ENCODE measurements around the gene CDX1.

CDX1 gene

DNA sequence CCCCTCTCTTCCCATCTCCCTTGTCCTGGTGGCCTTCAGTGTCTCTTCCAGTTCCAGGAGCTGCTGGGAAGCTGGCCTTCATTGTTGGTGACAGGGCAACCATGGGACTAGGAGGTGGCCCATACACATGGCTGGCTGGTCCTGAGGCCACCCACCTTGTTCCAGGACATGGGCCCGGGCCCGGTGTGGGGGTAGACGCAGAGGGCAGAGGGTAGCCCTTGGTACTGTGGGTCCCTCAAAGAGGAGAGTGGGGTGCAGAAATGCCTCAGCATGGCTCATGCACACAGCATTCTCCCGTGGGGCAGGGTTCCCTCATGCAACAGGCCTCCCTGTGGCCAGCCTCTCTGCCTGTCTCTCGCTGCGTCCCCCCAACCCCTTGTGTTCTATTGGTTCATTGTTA lies 44.1 kb downstream of the CDX1 start:
- 100% methylated on average over 4 of the region's 6 CpGs for WGBS (ENCODE audit: insufficient coverage)
- CTCF ChIA-PET: interaction anchor here (0.9 to 1.4 kb wide), 4 partner anchors 14 to 185 kb away, joined by 3 to 4 read pairs (median 3); no protein-coding TSS in a partner anchor
- Histone ChIP-seq H3K27me3 (replicated peaks in 2 of 5; ENCODE audit: control insufficient read depth in 4 of 5, insufficient read depth in 5 of 5, low read length in 4 of 5) (peaks cover 0 to 24% (median 4%) of the 10 kb centered on the region in 5 experiments), H3K9me3 (ENCODE audit: control extremely low read depth in 1 of 5, control insufficient read depth in 4 of 5, insufficient read depth in 2 of 5, low read depth in 1 of 5, low read length in 4 of 5) (no peaks in the 10 kb centered on the region), H3K4me3 (ENCODE audit: control insufficient read depth in 1 of 7, extremely low read depth in 1 of 7, insufficient read depth in 4 of 7, low read depth in 2 of 7, low read length in 6 of 7) (no peak overlapping the region), H3K36me3 (ENCODE audit: control insufficient read depth in 4 of 4, insufficient read depth in 4 of 4, low read length in 3 of 4) (no peaks in the 10 kb centered on the region), H3K27ac (ENCODE audit: insufficient read depth in 1 of 2, low read depth in 1 of 2, low read length in 2 of 2, poor library complexity in 1 of 2, severe bottlenecking in 2 of 2) (no peak overlapping the region), H3K4me1 (ENCODE audit: control extremely low read depth in 1 of 4, control insufficient read depth in 4 of 4, insufficient read depth in 4 of 4, low read length in 3 of 4) (peaks cover 5 to 27% (median 26%) of the 10 kb centered on the region in 4 experiments)
- DNase-seq: no peak
- POLR2A ChIA-PET: no interaction called here

DNA sequence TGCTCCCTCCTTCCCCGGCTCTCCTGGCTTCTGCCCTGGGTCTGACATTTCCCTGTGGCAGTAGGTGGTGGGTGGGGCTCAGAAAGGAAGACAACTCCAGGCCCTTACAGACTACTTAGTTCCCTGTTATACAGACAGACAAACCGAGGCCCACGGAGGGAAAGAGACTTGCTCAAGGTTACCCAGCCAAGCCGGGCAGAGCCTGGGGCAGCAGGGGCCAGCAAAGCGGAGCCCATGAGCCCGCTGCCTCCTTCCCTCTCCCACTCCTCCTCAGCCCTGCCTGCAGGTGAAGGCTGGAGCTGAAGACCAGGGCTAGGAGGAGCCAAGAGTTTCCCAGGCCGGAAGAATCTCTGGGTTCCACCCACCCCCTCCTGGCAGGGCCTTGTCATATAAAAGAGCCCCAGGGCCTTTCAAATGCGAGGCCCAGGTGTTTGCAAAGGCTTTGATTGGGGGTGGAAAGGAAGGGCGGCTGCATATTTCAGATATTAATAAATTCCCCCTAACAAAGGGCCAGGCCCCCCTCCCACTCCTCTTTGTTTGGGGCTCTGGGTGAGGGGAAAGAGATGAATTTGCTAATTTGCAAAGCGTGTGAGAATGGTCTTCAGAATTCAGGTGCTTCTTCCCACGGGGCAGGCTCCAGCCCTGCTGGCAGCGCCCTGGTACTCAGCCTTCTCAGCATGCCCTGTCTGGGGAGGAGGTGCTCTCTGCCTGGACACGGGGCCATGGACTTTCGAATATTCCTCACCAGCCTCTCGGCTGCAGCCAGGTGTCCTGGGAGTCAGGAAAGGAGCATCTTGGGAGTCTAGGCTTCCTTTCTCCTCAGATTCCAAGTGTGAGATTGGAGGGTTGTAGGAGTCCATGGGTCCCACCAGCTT lies 44.8 kb downstream of the CDX1 start:
- Histone ChIP-seq H3K4me3 (ENCODE audit: control insufficient read depth in 1 of 7, extremely low read depth in 1 of 7, insufficient read depth in 4 of 7, low read depth in 2 of 7, low read length in 6 of 7) (no peak overlapping the region), H3K27ac (ENCODE audit: insufficient read depth in 1 of 2, low read depth in 1 of 2, low read length in 2 of 2, poor library complexity in 1 of 2, severe bottlenecking in 2 of 2) (no peak overlapping the region), H3K4me1 (ENCODE audit: control extremely low read depth in 1 of 4, control insufficient read depth in 4 of 4, insufficient read depth in 4 of 4, low read length in 3 of 4) (peaks cover 5 to 24% (median 21%) of the 10 kb centered on the region in 4 experiments), H3K27me3 (replicated peaks in 2 of 5; ENCODE audit: control insufficient read depth in 4 of 5, insufficient read depth in 5 of 5, low read length in 4 of 5) (peaks cover 0 to 25% (median 4%) of the 10 kb centered on the region in 5 experiments), H3K36me3 (ENCODE audit: control insufficient read depth in 4 of 4, insufficient read depth in 4 of 4, low read length in 3 of 4) (no peaks in the 10 kb centered on the region), H3K9me3 (ENCODE audit: control extremely low read depth in 1 of 5, control insufficient read depth in 4 of 5, insufficient read depth in 2 of 5, low read depth in 1 of 5, low read length in 4 of 5) (no peaks in the 10 kb centered on the region)
- ChIA-PET POLR2A (no interaction called here), CTCF (interaction anchor here (1.4 kb wide), 1 partner anchor 50 kb away, joined by 4 read pairs; no protein-coding TSS in a partner anchor)
- 94% methylated on average over 6 of the region's 15 CpGs for WGBS (ENCODE audit: insufficient coverage)
- no peak for DNase-seq

DNA sequence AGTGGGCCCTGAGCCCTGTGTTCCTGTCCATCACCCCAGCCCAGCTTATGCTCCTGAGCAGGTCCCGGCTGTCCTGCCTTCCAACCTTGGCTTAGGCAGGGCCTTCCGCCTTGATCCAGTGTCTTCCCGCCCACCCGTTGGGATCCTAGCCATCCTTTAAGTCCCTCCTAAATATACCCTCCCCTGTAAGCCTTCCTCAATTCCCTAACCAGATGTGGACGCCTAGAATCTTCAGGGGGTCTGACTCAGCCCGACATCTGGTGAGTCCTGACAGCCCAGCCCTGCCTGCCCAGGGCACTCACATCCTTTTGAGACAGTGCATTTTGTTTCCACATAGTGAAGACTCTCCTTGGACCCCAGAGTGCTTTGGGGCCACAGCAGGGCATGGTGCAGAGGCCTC lies 47.0 kb downstream of the CDX1 start:
- Histone ChIP-seq H3K27me3 (replicated peaks in 2 of 5; ENCODE audit: control insufficient read depth in 4 of 5, insufficient read depth in 5 of 5, low read length in 4 of 5) (peaks cover 0 to 31% (median 8%) of the 10 kb centered on the region in 5 experiments), H3K4me3 (ENCODE audit: control insufficient read depth in 1 of 7, extremely low read depth in 1 of 7, insufficient read depth in 4 of 7, low read depth in 2 of 7, low read length in 6 of 7) (no peak overlapping the region), H3K9me3 (ENCODE audit: control extremely low read depth in 1 of 5, control insufficient read depth in 4 of 5, insufficient read depth in 2 of 5, low read depth in 1 of 5, low read length in 4 of 5) (no peaks in the 10 kb centered on the region), H3K36me3 (ENCODE audit: control insufficient read depth in 4 of 4, insufficient read depth in 4 of 4, low read length in 3 of 4) (no peaks in the 10 kb centered on the region), H3K27ac (ENCODE audit: insufficient read depth in 1 of 2, low read depth in 1 of 2, low read length in 2 of 2, poor library complexity in 1 of 2, severe bottlenecking in 2 of 2) (no peak overlapping the region), H3K4me1 (ENCODE audit: control extremely low read depth in 1 of 4, control insufficient read depth in 4 of 4, insufficient read depth in 4 of 4, low read length in 3 of 4) (peaks cover 2 to 14% (median 12%) of the 10 kb centered on the region in 4 experiments)
- WGBS (ENCODE audit: insufficient coverage): 93% methylated on average over 6 of the region's 6 CpGs
- ChIA-PET POLR2A (no interaction called here), CTCF (interaction anchor here (0.6 to 8.7 kb wide), 5 partner anchors 12 to 85 kb away, joined by 3 to 104 read pairs (median 6); no protein-coding TSS in a partner anchor)
- DNase-seq: no peak

DNA sequence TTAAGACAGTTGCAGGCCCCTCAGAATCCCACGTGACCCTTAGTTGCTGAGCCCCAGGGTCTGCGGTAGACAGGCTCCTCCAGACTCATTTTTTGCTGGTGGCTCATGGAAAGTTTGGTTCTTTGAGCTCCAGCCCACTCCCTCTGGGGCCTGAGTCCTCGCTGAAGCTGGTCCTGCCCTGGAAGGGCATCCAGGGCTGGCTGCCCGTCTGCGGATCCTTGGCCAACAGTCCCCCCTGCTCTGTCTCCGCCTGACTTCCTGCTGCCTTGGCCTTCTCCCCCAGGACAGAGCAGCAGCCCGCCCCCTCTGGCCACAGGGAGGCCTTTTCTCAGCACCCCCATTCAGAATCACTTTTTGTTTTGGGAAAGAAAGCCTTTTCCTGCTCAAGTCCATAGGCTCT lies 47.7 kb downstream of the CDX1 start:
- ChIA-PET CTCF (interaction anchor here (0.6 to 8.7 kb wide), 10 partner anchors 11 to 85 kb away, joined by 3 to 104 read pairs (median 4); no protein-coding TSS in a partner anchor), POLR2A (no interaction called here)
- Histone ChIP-seq H3K27me3 (replicated peaks in 2 of 5; ENCODE audit: control insufficient read depth in 4 of 5, insufficient read depth in 5 of 5, low read length in 4 of 5) (peaks cover 0 to 31% (median 8%) of the 10 kb centered on the region in 5 experiments), H3K4me3 (ENCODE audit: control insufficient read depth in 1 of 7, extremely low read depth in 1 of 7, insufficient read depth in 4 of 7, low read depth in 2 of 7, low read length in 6 of 7) (no peak overlapping the region), H3K9me3 (ENCODE audit: control extremely low read depth in 1 of 5, control insufficient read depth in 4 of 5, insufficient read depth in 2 of 5, low read depth in 1 of 5, low read length in 4 of 5) (no peaks in the 10 kb centered on the region), H3K36me3 (ENCODE audit: control insufficient read depth in 4 of 4, insufficient read depth in 4 of 4, low read length in 3 of 4) (no peaks in the 10 kb centered on the region), H3K4me1 (ENCODE audit: control extremely low read depth in 1 of 4, control insufficient read depth in 4 of 4, insufficient read depth in 4 of 4, low read length in 3 of 4) (peaks cover 0 to 6% (median 5%) of the 10 kb centered on the region in 4 experiments), H3K27ac (ENCODE audit: insufficient read depth in 1 of 2, low read depth in 1 of 2, low read length in 2 of 2, poor library complexity in 1 of 2, severe bottlenecking in 2 of 2) (no peak overlapping the region)
- WGBS (ENCODE audit: insufficient coverage): 97% methylated on average over 5 of the region's 7 CpGs
- DNase-seq: no peak

DNA sequence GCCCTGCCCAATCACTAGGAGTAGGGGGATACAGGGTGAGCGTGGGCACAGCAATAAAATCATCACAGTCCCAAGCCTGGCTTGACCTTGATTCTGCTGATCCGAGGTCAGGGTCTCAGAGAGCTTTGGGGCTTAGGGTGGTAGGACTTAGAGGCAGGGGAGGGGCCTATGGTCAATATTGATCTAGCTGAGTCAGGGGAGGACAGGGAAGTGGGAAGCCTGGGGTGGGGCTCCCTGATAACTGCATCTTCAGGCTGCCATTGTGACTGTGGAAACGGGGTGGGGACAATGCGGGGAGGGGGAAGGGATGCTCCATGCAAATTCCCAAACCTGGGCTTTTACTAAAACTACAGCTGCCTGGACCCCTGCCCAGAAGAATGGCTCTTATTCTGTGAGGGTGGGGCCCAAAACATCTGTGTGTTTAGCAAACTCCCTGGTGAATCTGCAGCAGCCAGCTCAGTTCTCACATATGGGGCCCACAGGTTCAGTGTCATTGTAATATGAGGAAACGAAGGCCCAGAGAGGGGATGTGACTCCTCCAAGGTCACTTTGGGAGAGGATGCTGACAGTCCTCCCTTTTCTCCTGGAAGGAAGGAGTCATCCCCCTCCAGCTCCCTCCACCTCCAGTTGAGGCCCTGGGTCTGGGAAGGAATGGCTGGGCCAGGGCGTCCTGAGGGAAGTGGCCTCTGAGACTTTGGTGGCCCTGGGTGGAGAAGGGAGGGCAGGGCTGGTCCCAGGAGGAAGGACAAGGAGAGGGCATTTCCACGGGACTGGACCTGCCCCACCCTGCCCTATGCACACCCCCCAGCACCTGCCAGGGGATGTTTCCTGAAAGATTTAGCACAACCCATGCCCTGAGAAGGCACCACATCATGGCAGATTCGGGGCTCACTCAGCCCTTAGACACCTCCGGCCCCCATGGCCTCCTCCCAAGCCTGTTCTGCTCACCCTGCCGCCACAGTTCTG lies 49.7 kb downstream of the CDX1 start:
- peaks cover 0 to 23% (median 8%) of the 10 kb centered on the region in 5 experiments for H3K27me3 ChIP-seq (replicated peaks in 2 of 5; ENCODE audit: control insufficient read depth in 4 of 5, insufficient read depth in 5 of 5, low read length in 4 of 5)
- H3K4me1 ChIP-seq (ENCODE audit: control extremely low read depth in 1 of 4, control insufficient read depth in 4 of 4, insufficient read depth in 4 of 4, low read length in 3 of 4): no peaks in the 10 kb centered on the region
- DNase-seq: no peak
- ChIA-PET POLR2A (interaction anchor here (0.6 kb wide), 1 partner anchor 21 kb away, joined by 3 read pairs; no protein-coding TSS in a partner anchor), CTCF (interaction anchor here (0.6 to 8.7 kb wide), 15 partner anchors 9 to 186 kb away, joined by 3 to 104 read pairs (median 4); no protein-coding TSS in a partner anchor)
- 94% methylated on average over 8 of the region's 10 CpGs for WGBS (ENCODE audit: insufficient coverage)
- H3K4me3 ChIP-seq (ENCODE audit: control insufficient read depth in 1 of 7, extremely low read depth in 1 of 7, insufficient read depth in 4 of 7, low read depth in 2 of 7, low read length in 6 of 7): no peak overlapping the region
- no peaks in the 10 kb centered on the region for H3K9me3 ChIP-seq (ENCODE audit: control extremely low read depth in 1 of 5, control insufficient read depth in 4 of 5, insufficient read depth in 2 of 5, low read depth in 1 of 5, low read length in 4 of 5)
- no peaks in the 10 kb centered on the region for H3K36me3 ChIP-seq (ENCODE audit: control insufficient read depth in 4 of 4, insufficient read depth in 4 of 4, low read length in 3 of 4)
- no peak overlapping the region for H3K27ac ChIP-seq (ENCODE audit: insufficient read depth in 1 of 2, low read depth in 1 of 2, low read length in 2 of 2, poor library complexity in 1 of 2, severe bottlenecking in 2 of 2)

DNA sequence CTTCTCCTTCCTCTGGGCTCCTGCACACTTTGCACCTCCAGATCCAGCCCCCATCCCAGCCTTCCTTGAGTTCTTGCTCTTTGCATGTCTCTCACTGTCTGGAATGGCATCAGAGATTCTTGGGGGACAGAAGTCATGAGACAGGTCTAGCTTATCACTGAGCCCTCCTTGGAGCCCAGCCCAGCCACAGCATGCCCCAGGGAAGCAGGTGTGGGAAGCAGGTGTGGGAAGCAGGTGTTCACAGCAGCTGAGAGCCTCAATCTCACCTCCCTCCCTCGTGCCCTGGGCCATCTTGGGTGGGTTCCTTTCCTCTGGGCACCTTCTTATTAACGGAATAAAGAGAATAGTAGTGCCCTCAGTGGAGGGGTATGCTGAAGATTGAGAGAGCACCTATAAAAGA lies 50.5 kb downstream of the CDX1 start:
- Histone ChIP-seq H3K9me3 (ENCODE audit: control extremely low read depth in 1 of 5, control insufficient read depth in 4 of 5, insufficient read depth in 2 of 5, low read depth in 1 of 5, low read length in 4 of 5) (no peaks in the 10 kb centered on the region), H3K36me3 (ENCODE audit: control insufficient read depth in 4 of 4, insufficient read depth in 4 of 4, low read length in 3 of 4) (no peaks in the 10 kb centered on the region), H3K27me3 (replicated peaks in 2 of 5; ENCODE audit: control insufficient read depth in 4 of 5, insufficient read depth in 5 of 5, low read length in 4 of 5) (peaks cover 0 to 23% (median 8%) of the 10 kb centered on the region in 5 experiments), H3K4me3 (ENCODE audit: control insufficient read depth in 1 of 7, extremely low read depth in 1 of 7, insufficient read depth in 4 of 7, low read depth in 2 of 7, low read length in 6 of 7) (no peak overlapping the region), H3K27ac (ENCODE audit: insufficient read depth in 1 of 2, low read depth in 1 of 2, low read length in 2 of 2, poor library complexity in 1 of 2, severe bottlenecking in 2 of 2) (no peak overlapping the region), H3K4me1 (ENCODE audit: control extremely low read depth in 1 of 4, control insufficient read depth in 4 of 4, insufficient read depth in 4 of 4, low read length in 3 of 4) (no peaks in the 10 kb centered on the region)
- no CpG with 5 or more reads among the region's 2 CpGs for WGBS (ENCODE audit: insufficient coverage)
- ChIA-PET CTCF (interaction anchor here (0.6 to 8.7 kb wide), 11 partner anchors 8 to 382 kb away, joined by 3 to 104 read pairs (median 3); partner anchors contain the start of gene PDGFRB), POLR2A (interaction anchor here (0.6 kb wide), 1 partner anchor 22 kb away, joined by 3 read pairs; no protein-coding TSS in a partner anchor)
- no peak for DNase-seq

All from common myeloid progenitor, CD34-positive (primary cell).